GM12865 (cell line): Measurements from ENCODE around the gene SHKBP1.

Experiments
- DNase-seq: peaks from one replicate; pipeline ENCODE4 v3.0.0; 2010; ENCODE audit warnings: low read depth
- H3K4me3 ChIP-seq: 2 replicates; pipeline ENCODE4 v1.5.1; 2011; ENCODE audit warnings: mild to moderate bottlenecking, low read depth, low read length, control low read depth
- TF ChIP-seq, protein P1 (sequence below): IDR thresholded peaks from 2 replicates; pipeline ENCODE4 v1.5.1; 2011; ENCODE audit warnings: low read length, control low read depth, low read depth, inconsistent platforms; ENCODE audit not compliant: insufficient read depth; ENCODE audit errors: missing control alignments

SHKBP1 gene

GRCh38 chr19:40578442-40578908 lies 1.8 kb downstream of the SHKBP1 start:
- no peak overlapping the region for H3K4me3 ChIP-seq
- peak; percentile 43 for DNase-seq
- TF ChIP-seq, protein P1, sequence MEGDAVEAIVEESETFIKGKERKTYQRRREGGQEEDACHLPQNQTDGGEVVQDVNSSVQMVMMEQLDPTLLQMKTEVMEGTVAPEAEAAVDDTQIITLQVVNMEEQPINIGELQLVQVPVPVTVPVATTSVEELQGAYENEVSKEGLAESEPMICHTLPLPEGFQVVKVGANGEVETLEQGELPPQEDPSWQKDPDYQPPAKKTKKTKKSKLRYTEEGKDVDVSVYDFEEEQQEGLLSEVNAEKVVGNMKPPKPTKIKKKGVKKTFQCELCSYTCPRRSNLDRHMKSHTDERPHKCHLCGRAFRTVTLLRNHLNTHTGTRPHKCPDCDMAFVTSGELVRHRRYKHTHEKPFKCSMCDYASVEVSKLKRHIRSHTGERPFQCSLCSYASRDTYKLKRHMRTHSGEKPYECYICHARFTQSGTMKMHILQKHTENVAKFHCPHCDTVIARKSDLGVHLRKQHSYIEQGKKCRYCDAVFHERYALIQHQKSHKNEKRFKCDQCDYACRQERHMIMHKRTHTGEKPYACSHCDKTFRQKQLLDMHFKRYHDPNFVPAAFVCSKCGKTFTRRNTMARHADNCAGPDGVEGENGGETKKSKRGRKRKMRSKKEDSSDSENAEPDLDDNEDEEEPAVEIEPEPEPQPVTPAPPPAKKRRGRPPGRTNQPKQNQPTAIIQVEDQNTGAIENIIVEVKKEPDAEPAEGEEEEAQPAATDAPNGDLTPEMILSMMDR: no peak

DNA sequence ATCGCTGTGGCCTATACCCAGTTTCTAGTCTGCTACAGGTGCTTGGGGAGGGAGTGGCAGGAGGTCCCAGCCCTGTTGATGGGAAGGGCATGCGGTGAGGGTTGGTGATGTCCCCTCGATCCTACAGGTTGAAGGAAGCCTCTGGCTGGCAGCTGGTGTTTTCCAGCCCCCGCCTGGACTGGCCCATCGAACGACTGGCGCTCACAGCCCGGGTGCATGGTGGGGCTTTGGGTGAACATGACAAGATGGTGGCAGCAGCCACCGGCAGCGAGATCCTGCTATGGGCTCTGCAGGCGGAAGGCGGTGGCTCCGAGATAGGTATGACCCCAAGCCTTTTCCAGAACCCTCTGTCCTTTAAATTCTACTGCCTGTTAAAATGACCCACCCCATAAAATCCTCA lies 3.9 kb downstream of the SHKBP1 start:
- TF ChIP-seq, protein P1: no peak
- DNase-seq: no peak

GRCh38 chr19:40581531-40581930 lies 4.9 kb downstream of the SHKBP1 start:
- H3K4me3 ChIP-seq: no peak overlapping the region
- no peak for DNase-seq
- TF ChIP-seq, protein P1: no peak

More for the DNA sequence above, 3.9 kb downstream of the SHKBP1 start:
- H3K4me3 ChIP-seq: no peak overlapping the region

- no peak for DNase-seq
- TF ChIP-seq, protein P1: no peak
- H3K4me3 ChIP-seq: no peak overlapping the region
These were observed 5.8 kb downstream of the SHKBP1 start for GRCh38 chr19:40582467-40582866.

DNA sequence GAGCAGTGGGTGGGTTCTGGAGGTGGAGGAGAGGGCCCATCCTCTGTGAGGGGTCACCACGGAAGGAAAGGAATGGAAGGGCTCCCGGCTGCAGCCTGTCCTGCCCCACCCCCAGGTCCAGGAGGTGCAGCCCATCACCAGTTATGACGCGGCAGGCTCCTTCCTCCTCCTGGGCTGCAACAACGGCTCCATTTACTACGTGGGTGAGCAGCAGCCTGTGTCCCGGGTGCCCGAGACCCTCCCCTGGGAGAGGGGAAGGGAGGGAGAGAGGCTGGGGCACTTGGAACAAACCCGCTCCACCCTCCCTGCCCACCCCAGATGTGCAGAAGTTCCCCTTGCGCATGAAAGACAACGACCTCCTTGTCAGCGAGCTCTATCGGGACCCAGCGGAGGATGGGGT lies 6.6 kb downstream of the SHKBP1 start:
- TF ChIP-seq, protein P1: no peak
- H3K4me3 ChIP-seq: no peak overlapping the region
- DNase-seq: no peak

DNA sequence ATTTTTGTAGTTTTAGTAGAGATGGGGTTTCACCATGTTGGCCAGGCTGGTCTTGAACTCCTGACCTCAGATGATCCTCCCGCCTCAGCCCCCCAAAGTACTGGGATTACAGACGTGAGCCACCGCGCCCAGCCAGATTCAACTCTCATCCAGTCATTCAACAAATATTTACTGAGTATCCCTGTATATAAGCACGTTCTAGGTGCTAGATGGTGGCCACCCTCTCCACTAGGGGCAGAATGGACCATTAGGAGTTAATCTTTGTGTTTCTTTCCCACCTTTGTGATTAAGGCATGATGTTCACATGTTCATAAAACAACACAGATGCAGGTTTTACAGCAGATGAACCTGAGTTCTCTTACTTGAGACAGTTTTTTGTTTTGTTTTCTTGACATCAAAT lies 7.3 kb downstream of the SHKBP1 start:
- TF ChIP-seq, protein P1: peak; percentile 18
- DNase-seq: no peak
- H3K4me3 ChIP-seq: no peak overlapping the region

DNA sequence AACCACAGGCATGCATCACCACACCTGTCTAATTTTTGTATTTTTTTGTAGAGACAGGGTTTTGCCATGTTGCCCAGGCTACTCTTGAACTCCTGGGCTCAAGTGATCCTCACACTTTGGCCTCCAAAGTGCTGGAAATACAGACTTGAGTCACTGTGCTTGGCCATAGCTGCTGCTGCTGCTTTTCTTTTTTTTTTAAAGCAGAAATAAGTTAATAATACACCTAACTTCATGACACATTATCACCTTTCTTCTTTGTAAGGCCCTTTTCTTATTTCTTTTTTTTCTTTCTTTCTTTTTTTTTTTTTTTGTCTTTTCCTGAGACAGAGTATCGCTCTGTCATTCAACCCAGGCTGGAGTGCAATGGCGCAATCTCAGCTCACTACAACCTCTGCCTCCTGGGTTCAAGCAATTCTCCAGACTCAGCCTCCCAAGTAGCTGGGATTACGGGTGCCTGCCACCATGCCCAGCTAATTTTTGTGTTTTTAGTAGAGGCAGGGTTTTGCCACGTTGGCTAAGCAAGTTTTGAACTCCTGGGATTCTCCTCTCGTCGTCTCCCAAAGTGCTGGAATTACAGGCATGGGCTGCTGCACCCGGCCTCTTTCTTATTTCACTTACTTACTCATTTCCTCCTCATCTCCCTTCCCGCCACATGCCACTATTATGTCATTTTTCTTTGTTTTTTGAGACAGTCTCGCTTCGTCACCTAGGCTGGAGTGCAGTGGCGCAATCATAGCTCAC lies 8.7 kb downstream of the SHKBP1 start:
- H3K4me3 ChIP-seq: no peak overlapping the region
- no peak for DNase-seq
- TF ChIP-seq, protein P1: no peak
